Suppressor macrophage treated with lipopolysaccharide for 4 hours (primary cell): ENCODE measurements around the gene FST.

Experiments
- DNase-seq: peaks from one replicate; pipeline ENCODE4 v3.0.0-alpha.2; 2020

Gene FST

GRCh38 chr5:53480416-53481158 is at the start of gene FST:
Gene FST (plus strand): TSS chr5:53480629. CDS start chr5:53480792, 163 bp downstream.
- DNase-seq, result peak; percentile 18

GRCh38 chr5:53431665-53432064 is 48.8 kb upstream of the FST start:
- DNase-seq, result no peak

GRCh38 chr5:53433026-53433425 is 47.4 kb upstream of the FST start:
- no peak for DNase-seq

DNA sequence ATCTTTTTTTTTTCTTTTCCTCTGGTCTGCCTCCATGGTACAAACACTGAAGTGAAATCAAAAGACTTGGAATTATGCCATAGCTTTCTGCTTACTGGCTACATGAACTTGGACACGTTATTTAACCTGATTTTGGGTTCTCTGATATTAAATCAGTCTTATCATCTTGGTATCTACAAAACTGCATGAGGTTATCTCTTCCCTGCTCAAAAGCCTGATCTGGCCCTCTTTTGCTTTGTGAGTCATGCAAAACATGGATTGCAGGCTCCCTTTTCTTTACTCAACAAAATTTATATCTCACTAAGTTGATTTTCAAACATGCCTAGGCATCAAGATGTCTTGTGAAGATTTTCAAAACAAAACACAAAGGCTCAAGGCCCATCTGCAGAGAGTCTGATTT is 45.9 kb upstream of the FST start:
- DNase-seq, result no peak

- no peak for DNase-seq
Measured at GRCh38 chr5:53436480-53437191, 43.8 kb upstream of the FST start.

DNA sequence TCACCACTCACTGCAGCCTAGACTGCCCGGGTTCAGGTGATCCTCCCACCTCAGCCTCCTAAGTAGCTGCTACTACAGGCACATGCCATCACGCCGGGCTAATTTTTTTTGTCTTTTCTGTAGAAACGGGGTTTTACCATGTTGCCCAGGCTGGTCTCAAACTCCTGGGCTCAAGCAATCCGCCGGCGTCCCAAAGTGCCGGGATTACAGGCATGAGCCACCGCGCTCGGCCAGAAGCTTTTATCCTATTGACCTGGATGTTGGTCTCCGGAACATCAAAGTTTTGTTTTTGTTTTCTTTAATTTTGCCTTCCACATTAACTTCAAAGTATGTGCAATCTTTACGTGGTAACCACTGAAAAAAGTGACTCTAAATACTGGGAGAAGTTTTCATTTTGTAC is 42.4 kb upstream of the FST start:
- DNase-seq, result no peak

DNA sequence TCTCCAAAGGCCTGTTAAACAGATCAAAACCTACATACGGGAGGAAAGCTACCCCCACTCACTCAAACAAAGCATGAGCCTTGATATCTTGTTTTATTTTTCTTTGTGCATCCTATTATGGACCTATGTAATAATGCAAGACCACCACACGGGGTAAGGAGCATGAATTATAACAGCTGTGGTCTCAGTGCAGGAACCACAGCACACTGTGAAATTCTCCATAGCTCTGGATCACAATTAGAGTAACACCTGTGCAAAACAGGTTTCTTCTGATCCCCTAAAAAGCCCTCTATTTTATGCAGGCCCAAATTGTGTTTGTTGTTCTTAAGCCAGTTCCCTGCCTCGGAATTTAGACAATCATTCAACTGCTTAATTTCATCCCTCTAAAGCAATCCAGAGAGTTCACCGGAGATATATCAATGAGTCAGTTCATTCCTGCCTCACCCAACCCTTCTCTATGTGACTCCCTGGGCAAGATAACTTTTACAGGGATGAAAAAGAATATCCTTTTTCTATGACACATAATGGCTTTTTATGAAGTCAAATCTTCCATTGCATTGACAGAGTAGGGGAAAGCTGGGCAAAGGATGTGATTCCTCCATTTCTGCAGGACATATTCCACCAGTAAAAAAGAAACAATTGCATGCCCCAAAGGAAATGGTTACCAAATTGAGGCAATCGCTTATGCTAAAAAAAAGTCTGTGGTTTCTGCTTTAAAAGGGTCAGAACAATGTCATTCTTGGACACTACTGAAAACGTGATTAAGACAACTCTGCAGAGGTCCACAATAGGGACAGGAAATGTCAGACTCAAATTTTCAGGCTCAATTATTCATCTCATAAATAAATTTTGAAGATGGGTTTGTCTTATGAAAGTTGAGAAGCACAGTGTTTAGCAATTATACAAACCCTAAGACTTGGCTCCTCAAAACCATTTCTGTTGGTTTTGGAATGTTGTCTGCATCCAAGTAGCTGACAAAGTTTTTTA is 41.6 kb upstream of the FST start:
- DNase-seq, result no peak

DNA sequence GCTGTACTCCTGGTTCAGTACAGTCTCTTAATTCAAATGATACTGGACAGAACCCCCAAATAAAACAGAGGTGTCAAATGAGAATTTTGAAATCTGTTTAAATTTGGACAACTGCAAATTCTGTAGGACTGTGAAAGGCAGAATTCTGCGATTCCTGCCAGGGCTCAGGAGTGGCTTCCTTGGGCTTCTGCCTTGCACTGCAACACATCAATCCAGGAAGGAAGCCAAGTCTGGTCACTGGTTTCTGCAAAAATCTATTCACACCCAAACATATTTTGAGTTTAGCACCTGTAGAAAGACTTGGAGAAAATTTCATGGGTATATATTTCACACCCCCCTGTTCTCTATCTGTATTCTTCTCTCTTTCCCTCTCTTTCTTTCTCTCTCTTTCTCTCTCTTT is 37.5 kb upstream of the FST start:
- DNase-seq, result no peak

- no peak for DNase-seq
Measured at GRCh38 chr5:53445569-53445968, 34.9 kb upstream of the FST start.

DNA sequence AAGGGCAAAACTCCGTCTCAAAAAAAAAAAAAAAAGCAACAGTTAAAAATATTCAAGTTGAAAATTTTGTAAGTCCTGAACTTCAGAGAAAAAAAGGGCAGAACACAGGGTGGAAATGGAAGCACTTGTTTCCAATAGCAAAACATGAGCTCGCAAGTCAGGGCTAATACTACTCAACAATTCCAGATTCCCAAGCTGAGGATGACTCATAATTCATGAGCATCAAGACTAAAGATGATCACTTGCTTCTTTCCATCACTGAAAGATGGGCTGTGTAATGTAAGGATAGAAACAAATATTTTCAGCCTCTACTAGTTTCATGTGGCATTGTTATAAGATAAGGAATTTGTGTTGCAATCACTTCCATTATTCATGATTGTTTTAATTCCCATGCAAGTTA is 33.5 kb upstream of the FST start:
- no peak for DNase-seq

DNA sequence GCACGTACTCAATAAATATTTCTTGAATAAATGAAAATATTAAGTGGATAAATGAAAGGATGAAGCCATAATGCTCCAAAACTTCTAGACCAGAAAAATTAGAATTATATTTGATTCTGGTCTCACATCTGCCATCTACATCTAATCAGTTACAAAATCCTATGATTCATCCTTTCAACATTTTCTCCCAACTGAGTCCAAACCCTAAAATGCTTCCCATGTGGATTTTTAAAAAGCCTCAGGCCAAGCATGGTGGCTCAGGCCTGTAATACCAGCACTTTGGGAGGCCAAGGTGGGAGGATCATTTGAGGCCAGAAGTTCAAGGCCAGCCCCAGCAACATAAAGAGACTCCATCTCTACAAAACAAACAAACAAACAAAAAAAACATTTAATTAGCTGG is 31.6 kb upstream of the FST start:
- DNase-seq, result no peak

GRCh38 chr5:53453898-53454718 is 26.3 kb upstream of the FST start:
- no peak for DNase-seq

- no peak for DNase-seq
Measured at GRCh38 chr5:53454719-53455000, 25.8 kb upstream of the FST start.

- no peak for DNase-seq
Measured at GRCh38 chr5:53456366-53456765, 24.1 kb upstream of the FST start.

GRCh38 chr5:53463909-53464621 is 16.4 kb upstream of the FST start:
- DNase-seq, result no peak

DNA sequence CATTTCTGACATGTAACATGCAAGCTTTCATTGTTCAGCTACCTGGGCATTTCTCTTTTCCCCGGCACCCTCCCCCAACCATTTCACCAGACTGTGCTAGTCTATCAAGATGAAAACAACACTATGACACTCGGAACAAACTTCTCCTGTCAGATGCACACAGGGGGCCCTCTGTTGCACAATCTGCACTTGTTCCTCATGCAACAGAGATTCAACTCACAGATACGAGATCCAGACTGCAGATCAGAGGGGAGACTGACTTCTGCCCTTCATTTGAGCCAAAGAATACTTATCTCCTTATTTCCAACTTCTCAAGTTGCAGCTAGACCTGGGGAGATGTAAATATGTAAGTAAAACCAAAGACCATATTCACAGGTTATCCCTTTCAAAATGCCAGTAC is 15.7 kb upstream of the FST start:
- no peak for DNase-seq

DNA sequence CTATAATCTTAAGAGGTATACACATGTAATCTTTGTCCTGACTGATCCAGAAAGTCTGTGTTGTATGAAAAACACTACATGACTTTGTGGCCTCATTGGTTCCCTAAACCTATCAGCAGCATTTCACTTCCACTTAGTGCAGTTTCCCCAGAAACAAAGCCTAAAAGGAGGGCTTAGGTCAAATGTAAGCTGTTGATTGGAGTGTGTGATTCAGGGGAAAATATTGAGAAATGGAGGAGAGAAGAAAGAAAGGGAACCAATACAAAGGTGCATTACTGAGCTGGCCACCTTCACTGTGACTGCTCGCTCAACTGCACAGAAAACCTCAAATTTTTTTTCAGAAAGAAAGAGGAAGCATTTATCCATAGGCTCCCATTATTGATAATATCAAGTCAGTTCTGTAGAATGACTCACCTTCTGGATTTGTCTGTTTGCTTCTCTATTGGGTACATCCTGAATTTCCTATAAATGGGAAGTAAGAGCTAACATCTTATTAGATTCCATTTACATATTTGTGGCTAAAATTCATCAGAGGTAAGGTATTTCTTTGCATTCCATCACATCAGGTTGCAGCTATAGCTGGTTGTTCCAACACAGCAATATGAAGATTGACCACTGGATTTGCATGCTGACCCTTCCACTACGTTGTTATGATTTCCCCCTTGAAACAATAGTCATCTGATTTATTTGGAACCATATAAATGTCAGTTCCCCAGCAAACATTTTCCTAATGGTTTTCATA is 10.3 kb upstream of the FST start:
- no peak for DNase-seq

GRCh38 chr5:53472279-53472678 is 8.2 kb upstream of the FST start:
- no peak for DNase-seq

- no peak for DNase-seq
Measured at GRCh38 chr5:53472720-53473510, 7.5 kb upstream of the FST start.

GRCh38 chr5:53473633-53474032 is 6.8 kb upstream of the FST start:
- no peak for DNase-seq

DNA sequence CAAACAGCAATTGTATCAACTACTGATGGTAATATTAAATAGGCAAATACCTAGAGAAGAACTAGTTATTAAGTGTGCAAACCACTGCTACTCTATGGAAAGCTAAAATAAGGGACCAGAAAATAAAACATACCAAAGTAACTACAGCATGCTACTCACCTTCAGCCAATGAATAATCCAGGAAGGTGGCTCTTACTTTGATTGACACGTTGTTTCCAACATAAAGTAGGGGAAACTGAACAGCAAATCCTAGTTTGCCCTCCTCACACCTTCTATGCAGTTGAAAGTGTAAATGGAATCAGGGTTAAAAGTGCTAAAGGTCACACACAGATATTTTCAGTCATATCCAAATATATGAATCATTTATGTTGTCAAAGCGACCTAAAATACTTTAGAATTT is 5.1 kb upstream of the FST start:
- DNase-seq, result no peak
